Activated CD8-positive, alpha-beta memory T cell treated with anti-CD3 and anti-CD28 coated beads, Interleukin-2, amount 10 ng/mL, durations not matched to agents 7 days and 5 days (primary cell): ENCODE data around the gene ELF5. TPM values are rescaled to one million over a fixed set of nuclear protein-coding genes. Genes with fewer than 3 reads are reported as not detected.

Experiments
- ATAC-seq: fragments of 150-1000 bp; cut with Tn5 transposase; one replicate; pipeline ENCODE4 v1.10.0; 2021; ENCODE audit warnings: moderate library complexity
- CTCF ChIA-PET: fragments of 350-600 bp; sonication (Branson Sonifier 250); formaldehyde crosslinking; loops from one replicate; lab custom pipeline; 2021; ENCODE audit warnings: antibody characterized with exemption; lab: Charles Lee
- DNase-seq: peaks from one replicate; pipeline ENCODE4 v3.0.0-alpha.2; 2020
- H3K27ac Mint-ChIP-seq: one replicate; pipeline ENCODE4 v1.8.0; 2021; ENCODE audit warnings: mild to moderate bottlenecking, mixed read lengths
- H3K27me3 Mint-ChIP-seq: one replicate; pipeline ENCODE4 v1.8.0; 2021; ENCODE audit warnings: mixed read lengths
- H3K36me3 Mint-ChIP-seq: one replicate; pipeline ENCODE4 v1.8.0; 2021; ENCODE audit warnings: mild to moderate bottlenecking, mixed read lengths
- H3K4me1 Mint-ChIP-seq: one replicate; pipeline ENCODE4 v1.8.0; 2021; ENCODE audit warnings: mixed read lengths
- H3K4me3 Mint-ChIP-seq: one replicate; pipeline ENCODE4 v1.8.0; 2021; ENCODE audit warnings: mild to moderate bottlenecking, moderate library complexity, mixed read lengths
- H3K9me3 Mint-ChIP-seq: one replicate; pipeline ENCODE4 v1.8.0; 2022; ENCODE audit warnings: low read depth, mixed read lengths
- total RNA-seq, 2 experiments: library from RNA; stranded (reverse); gene quantifications; one replicate each; pipeline ENCODE4 v1.2.3, GENCODE V29; 2021

ELF5 gene
- total RNA-seq, 2 experiments from 2014 or later: not detected

DNA sequence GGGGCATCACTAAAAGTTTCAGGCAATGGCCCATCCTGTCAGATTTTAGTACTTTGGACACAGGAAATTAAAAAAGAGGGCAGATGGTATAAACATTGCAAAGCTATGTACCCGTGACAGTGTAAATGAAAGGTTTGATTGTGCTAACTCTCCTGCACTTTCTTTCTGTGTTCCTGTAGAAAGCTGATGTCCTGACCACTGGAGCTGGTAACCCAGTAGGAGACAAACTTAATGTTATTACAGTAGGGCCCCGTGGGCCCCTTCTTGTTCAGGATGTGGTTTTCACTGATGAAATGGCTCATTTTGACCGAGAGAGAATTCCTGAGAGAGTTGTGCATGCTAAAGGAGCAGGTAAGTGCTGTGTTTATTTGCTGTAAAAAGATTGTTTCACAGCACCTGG lies 64.6 kb downstream of the ELF5 start:
- Mint-ChIP-seq H3K4me1 (peaks cover 17% of the 10 kb centered on the region), H3K4me3 (no peak overlapping the region), H3K9me3 (no peaks in the 10 kb centered on the region), H3K27me3 (no peaks in the 10 kb centered on the region), H3K36me3 (peaks cover 20% of the 10 kb centered on the region), H3K27ac (peak overlapping the region; percentile 10)
- ATAC-seq (peak; percentile 42), DNase-seq (no peak)
- CTCF ChIA-PET: interaction anchor here (0.6 kb wide), 1 partner anchor 20 kb away, joined by 3 read pairs; no protein-coding TSS in a partner anchor

DNA sequence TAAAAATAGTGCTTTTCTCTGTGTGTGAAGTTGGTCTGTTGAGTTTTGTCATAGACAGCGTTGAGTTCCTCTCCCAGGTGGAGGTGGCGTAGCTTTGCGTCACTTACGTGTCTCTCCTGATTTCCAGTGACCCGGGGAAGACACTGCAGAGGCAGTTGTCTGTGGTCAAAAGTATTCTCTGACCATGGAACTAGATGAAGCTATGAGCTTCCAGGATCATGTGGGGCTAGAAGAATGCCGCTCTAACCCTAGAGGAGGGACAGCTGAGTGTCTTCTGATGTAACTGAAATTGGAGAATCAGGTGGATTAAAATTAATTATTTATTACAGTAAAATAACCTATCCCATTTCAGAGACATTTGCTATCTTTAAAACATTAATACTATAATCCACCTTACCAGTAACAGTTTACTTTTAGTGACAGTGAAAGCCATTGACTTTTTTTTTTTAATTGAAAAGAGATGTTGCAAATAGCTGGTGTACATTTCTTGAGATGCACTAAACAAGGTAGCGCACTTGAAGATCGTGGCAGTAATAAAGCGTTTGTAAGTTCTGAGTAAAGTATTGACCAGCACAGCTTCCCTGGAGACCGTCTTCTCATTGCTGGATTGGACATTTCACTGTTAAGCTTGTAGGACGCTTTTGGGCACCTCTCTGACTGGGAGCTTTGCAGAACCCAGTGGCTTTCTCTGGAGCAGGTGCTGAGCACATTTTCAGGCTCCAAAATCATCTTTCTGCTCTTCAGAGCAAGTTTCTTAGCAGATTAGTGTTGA lies 65.2 kb downstream of the ELF5 start:
- Mint-ChIP-seq H3K36me3 (peaks cover 15% of the 10 kb centered on the region), H3K9me3 (no peaks in the 10 kb centered on the region), H3K4me3 (no peak overlapping the region), H3K27me3 (no peaks in the 10 kb centered on the region), H3K27ac (peak overlapping the region; percentile 10), H3K4me1 (peaks cover 17% of the 10 kb centered on the region)
- DNase-seq (no peak), ATAC-seq (no peak)
- CTCF ChIA-PET: interaction anchor here (1.9 kb wide), 1 partner anchor 20 kb away, joined by 5 read pairs; no protein-coding TSS in a partner anchor

DNA sequence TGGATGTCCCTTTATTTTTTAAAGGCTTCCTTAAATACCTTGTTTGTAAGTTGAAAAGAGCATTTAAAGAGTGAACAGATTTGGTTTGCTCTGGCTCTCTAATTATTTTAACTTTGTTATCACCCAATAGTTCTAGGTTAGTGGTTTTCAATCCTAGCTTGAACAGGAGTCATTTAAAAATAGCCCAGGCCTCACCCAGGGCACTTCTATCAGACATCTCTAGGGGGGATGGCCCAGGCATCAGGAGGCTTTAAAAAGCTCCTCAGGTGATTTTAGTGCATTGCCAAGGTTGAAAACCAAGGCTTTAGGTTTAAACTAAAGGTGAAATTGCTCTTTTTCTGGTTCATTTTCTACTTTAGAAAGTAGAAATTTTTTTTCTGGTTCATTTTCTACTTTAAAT lies 66.5 kb downstream of the ELF5 start:
- H3K4me1 Mint-ChIP-seq: peaks cover 17% of the 10 kb centered on the region

DNA sequence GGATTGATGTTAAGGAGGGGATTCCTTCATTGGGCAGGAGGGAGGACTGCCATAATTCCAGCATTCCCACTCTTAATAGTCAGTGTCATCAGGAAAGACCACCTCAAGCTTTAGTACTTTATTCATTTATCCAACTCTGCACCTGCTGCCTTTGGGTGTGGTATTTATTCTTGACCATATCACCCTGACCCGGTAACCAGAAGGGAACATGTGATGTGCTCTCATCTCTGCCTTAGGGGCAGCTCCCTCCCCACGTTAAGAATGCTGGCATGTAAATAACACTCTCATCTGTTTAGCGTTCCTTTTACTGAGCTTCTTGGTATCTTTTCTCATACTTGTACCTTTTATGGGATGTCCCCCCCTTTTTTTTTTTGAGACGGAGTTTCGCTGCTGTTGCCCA lies 67.2 kb downstream of the ELF5 start:
- Mint-ChIP-seq H3K9me3 (no peaks in the 10 kb centered on the region), H3K27ac (no peak overlapping the region), H3K27me3 (no peaks in the 10 kb centered on the region), H3K36me3 (peaks cover 7% of the 10 kb centered on the region), H3K4me3 (no peak overlapping the region), H3K4me1 (peaks cover 17% of the 10 kb centered on the region)
- no peak for ATAC-seq
- no peak for DNase-seq
- CTCF ChIA-PET: no interaction called here

More for the DNA sequence above, 66.5 kb downstream of the ELF5 start:
- Mint-ChIP-seq H3K27me3 (no peaks in the 10 kb centered on the region), H3K27ac (no peak overlapping the region), H3K4me3 (no peak overlapping the region), H3K36me3 (peaks cover 8% of the 10 kb centered on the region), H3K9me3 (no peaks in the 10 kb centered on the region)
- CTCF ChIA-PET: interaction anchor here (0.9 to 1.9 kb wide), 2 partner anchors 9 to 21 kb away, joined by 3 to 5 read pairs; no protein-coding TSS in a partner anchor
- no peak for DNase-seq
- ATAC-seq: no peak

DNA sequence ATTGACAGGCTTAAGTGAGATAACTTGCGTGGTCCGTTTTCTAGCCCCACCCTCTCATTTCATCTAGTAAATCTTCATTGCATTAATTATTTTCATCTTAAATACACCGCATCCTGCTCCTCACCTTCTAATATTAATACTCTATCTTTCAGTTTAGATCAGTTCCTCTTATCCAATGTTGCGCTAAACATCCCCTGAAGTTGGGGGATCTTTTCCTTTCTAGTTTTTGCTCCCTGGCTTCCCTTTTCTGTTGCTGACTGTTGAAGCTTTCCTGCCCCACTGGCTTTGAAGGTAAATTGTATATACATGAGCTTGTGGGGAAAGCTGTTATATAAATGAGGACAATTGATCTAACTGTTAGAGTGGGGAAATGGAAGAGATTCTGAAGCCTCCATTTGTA lies 67.6 kb downstream of the ELF5 start:
- H3K9me3 Mint-ChIP-seq: no peaks in the 10 kb centered on the region
- no peak overlapping the region for H3K27ac Mint-ChIP-seq
- H3K27me3 Mint-ChIP-seq: no peaks in the 10 kb centered on the region
- no peak for ATAC-seq
- H3K36me3 Mint-ChIP-seq: peaks cover 9% of the 10 kb centered on the region
- CTCF ChIA-PET: no interaction called here
- no peak for DNase-seq
- H3K4me3 Mint-ChIP-seq: no peak overlapping the region
- peaks cover 17% of the 10 kb centered on the region for H3K4me1 Mint-ChIP-seq

DNA sequence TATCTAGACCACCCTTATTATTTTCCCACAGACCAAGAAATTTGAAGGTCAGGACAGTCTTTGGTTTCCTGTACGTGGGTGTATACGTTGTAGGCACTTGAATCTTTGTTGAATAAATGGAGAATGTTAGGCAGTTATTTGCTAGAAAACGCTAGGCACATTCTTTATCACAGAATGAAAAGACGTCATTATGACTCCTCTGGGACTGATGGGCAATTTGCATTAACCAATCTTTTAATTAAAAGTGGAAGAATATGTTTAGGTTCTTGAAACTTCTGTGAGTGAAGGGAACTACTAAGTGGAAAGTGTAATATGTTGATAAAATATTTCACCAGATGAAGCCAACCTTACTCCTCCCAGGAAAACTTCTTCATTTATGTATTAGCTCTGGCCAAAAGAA lies 69.2 kb downstream of the ELF5 start:
- peaks cover 27% of the 10 kb centered on the region for H3K4me1 Mint-ChIP-seq
- H3K4me3 Mint-ChIP-seq: no peak overlapping the region
- DNase-seq: no peak
- H3K27me3 Mint-ChIP-seq: no peaks in the 10 kb centered on the region
- H3K36me3 Mint-ChIP-seq: peaks cover 7% of the 10 kb centered on the region
- no peak for ATAC-seq
- no peak overlapping the region for H3K27ac Mint-ChIP-seq
- H3K9me3 Mint-ChIP-seq: no peaks in the 10 kb centered on the region
- CTCF ChIA-PET: no interaction called here

DNA sequence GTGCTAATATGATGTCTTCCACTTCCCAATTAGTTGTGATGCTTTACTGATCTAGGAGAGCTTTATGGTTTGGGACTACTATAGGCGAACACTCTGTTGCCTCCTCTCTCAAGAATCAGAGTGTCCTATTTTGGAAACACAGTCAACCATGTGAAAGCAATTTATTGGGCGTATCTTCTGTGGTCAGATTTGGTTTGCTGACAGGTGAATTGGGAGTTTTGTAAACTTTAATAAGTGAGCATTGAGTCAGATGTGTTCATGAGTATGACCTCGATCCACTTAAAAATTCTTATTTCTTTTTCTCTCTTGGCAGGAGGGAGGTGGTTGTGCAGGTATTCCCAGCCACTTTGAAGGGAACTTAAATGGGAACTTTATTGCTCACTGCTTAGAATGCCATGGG lies 70.5 kb downstream of the ELF5 start:
- DNase-seq: no peak
- no peak for ATAC-seq
- CTCF ChIA-PET: no interaction called here
- Mint-ChIP-seq H3K36me3 (peaks cover 5% of the 10 kb centered on the region), H3K27me3 (no peaks in the 10 kb centered on the region), H3K4me1 (peaks cover 20% of the 10 kb centered on the region), H3K9me3 (no peaks in the 10 kb centered on the region), H3K4me3 (no peak overlapping the region), H3K27ac (no peak overlapping the region)

DNA sequence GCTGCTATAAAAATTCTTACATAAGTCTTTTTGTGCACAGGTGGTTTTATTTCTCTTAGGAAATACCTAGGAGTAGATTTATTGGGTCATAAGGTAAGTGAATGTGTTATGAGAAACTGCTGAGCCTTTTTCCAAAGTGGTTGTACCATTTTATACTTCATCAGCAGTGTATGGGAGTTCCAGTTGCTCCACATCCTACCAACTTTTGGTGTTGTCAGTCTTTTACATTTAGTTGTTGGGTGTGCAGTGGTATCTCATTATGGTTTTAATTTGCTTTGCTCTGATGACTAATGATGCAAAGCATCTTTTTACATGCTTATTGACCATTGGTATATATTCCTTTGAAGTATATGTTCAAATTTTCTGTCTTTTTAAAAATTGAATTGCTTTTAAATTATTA lies 71.8 kb downstream of the ELF5 start:
- Mint-ChIP-seq H3K27ac (no peak overlapping the region), H3K4me1 (peaks cover 15% of the 10 kb centered on the region), H3K4me3 (no peak overlapping the region), H3K36me3 (peaks cover 5% of the 10 kb centered on the region), H3K27me3 (no peaks in the 10 kb centered on the region), H3K9me3 (no peaks in the 10 kb centered on the region)
- DNase-seq (no peak), ATAC-seq (no peak)
- CTCF ChIA-PET: interaction anchor here (1.7 kb wide), 1 partner anchor 51 kb away, joined by 3 read pairs; no protein-coding TSS in a partner anchor

DNA sequence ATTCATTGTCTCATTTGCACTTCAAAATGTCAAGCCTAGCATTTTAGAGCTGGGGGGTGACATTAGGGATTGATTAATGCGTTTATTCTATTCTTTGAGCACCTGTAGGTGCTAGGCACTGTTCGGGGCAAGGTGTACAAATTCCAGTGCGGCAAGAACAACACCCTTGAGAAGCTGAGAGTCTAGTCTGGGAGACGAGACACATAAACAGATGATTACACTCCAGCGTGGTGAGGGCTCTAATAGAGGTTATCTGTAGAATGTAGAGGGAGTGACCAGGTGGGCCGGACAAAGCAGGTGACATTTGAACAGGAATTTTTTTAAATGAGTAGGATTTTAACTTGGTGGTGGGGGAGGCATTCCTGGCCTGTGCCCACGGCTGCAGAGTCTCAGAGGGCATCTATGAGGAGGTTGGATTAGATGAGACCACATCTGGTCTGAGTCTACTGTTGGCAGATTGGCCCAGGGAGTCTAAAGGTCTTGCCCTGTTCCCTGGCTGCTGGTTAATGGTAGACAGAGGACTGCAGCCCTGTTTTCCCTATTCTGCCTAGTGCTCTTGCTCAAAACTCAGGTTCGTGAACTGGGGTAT lies 73.9 kb downstream of the ELF5 start:
- no peaks in the 10 kb centered on the region for H3K9me3 Mint-ChIP-seq
- H3K4me1 Mint-ChIP-seq: peaks cover 18% of the 10 kb centered on the region
- H3K36me3 Mint-ChIP-seq: peaks cover 5% of the 10 kb centered on the region
- ATAC-seq (no peak), DNase-seq (no peak)
- H3K27ac Mint-ChIP-seq: peak overlapping the region; percentile 89
- H3K27me3 Mint-ChIP-seq: no peaks in the 10 kb centered on the region
- CTCF ChIA-PET: interaction anchor here (1.3 to 1.6 kb wide), 3 partner anchors 9 to 452 kb away, joined by 3 to 5 read pairs (median 4); no protein-coding TSS in a partner anchor
- peak overlapping the region; percentile 94 for H3K4me3 Mint-ChIP-seq

DNA sequence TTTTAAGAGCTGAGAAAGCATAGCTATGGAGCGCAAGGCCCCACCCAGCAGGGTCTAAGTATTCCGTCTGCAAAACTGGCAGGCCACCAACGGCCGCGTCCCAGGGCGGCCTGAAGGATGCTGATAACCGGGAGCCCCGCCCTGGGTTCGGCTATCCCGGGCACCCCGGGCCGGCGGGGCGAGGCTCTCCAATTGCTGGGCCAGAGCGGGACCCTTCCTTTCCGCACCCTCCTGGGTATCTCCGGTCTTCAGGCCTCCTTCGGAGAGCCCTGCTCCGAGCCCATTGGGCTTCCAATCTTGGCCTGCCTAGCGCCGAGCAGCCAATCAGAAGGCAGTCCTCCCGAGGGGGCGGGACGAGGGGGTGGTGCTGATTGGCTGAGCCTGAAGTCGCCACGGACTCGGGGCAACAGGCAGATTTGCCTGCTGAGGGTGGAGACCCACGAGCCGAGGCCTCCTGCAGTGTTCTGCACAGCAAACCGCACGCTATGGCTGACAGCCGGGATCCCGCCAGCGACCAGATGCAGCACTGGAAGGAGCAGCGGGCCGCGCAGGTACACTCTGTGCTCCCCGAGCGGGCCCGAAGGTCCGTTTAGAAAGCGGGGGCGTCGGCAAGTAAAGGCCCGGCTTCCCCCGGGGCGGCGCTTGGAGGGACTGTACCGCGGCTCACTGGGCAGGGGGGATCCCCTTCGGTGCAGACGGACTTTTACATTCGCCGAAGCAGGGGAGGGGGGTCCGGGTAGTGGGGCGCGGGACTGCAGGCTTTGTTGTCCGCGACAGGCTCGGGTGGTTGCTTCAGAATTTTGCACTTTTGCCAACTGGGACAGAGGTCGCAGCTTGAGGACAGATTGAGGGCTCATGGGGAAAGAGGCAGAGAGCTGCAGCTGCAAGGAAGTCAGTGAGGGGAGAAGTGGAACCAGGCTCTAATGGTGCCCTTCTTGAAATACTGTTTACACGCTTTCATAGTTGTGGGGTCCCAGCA lies 74.8 kb downstream of the ELF5 start, which contains the start of gene CAT:
Gene CAT (plus strand): TSS at position 406 of the 979 bp plus-strand sequence. CDS start 80 bp downstream, at position 486.
- Mint-ChIP-seq H3K4me3 (peak within 1 kb of the TSS; percentile 94), H3K36me3 (peaks cover 5% of the 10 kb centered on the region), H3K27me3 (no peaks in the 10 kb centered on the region), H3K9me3 (no peaks in the 10 kb centered on the region), H3K27ac (peak within 1 kb of the TSS; percentile 89), H3K4me1 (peaks cover 18% of the 10 kb centered on the region)
- CTCF ChIA-PET: interaction anchor here (0.9 to 2.0 kb wide), 6 partner anchors 9 to 264 kb away, joined by 3 to 5 read pairs (median 4); partner anchors contain the start of gene ABTB2
- DNase-seq (peak; percentile 99), ATAC-seq (peak; percentile 99)

DNA sequence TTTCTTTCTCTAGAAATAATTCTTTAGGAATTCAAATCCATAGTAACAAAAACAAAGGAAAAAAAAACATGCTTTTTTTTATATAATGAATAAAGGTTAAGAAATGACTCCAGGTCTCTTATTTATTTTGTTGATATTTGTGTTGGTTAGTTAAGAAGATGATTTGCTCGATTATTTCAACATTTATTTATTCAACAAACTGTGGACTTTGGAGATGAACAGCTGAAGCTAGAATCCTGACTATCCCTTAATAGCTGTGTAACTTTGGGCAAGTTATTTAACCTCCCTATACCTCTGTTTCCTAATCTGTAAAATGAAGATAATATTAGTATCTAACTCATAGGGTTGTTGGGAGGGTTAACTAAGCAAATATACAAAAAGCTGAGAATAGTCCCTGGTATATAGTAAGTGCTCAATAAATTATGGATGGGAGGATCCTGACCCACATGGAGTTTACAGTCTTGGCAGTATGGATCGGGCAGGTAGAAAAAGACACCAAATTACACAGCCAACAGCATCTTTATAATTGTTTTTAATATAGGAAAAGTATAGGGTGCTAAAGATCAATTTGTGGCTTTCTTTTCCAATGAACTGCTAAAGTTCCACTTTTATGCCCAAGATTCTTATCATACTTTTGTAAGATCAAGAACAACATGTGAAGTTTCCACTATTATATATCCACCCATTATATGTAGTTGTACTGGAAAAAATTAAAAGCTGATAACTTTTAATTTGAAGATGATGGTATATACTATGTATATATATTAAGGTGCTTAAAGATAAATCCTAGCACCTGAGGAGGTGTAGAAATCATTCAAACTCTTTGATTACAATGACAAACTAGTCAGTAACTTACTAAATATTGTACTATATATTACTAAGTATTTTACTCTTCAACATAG lies 76.1 kb downstream of the ELF5 start:
- H3K27ac Mint-ChIP-seq: no peak overlapping the region
- no peak overlapping the region for H3K4me3 Mint-ChIP-seq
- DNase-seq: no peak
- H3K4me1 Mint-ChIP-seq: peaks cover 18% of the 10 kb centered on the region
- H3K27me3 Mint-ChIP-seq: peaks cover 2% of the 10 kb centered on the region
- no peaks in the 10 kb centered on the region for H3K9me3 Mint-ChIP-seq
- CTCF ChIA-PET: interaction anchor here (0.9 to 2.0 kb wide), 5 partner anchors 10 to 263 kb away, joined by 3 to 5 read pairs (median 3); partner anchors contain the start of gene ABTB2
- no peak for ATAC-seq
- peaks cover 5% of the 10 kb centered on the region for H3K36me3 Mint-ChIP-seq

DNA sequence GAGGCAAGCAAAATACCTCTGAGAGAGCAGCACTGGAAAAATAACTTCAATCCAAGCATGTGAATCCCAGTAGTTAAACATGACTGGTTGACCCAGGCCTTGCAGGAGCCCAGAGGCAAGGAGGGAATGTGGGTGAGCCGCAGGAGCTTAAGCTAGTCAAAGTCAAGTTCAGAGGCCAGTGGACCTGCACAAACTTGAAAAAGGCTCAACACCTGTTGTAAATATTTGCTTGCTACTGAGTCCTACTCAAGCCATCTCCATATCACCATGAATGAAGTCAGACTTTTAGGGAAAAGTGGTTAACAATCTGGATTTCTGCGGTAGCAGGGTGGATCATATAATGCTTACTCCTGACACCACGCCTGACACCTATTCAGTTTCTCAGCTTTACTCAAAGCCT lies 79.7 kb downstream of the ELF5 start:
- DNase-seq (no peak), ATAC-seq (no peak)
- Mint-ChIP-seq H3K9me3 (no peaks in the 10 kb centered on the region), H3K4me1 (peaks cover 7% of the 10 kb centered on the region), H3K27ac (no peak overlapping the region), H3K27me3 (peaks cover 11% of the 10 kb centered on the region), H3K4me3 (no peak overlapping the region), H3K36me3 (no peaks in the 10 kb centered on the region)
- CTCF ChIA-PET: no interaction called here
